Testis (tissue), 3 donors: Measurements from ENCODE around the gene EDC3. TPM values are rescaled to one million over a fixed set of nuclear protein-coding genes. Genes with fewer than 3 reads are reported as not detected.
"Not testable (repeated sequence)": the region's sequence is repeated elsewhere in the genome, so short reads cannot be mapped to it uniquely, and the experiment has no call there.

Experiments used
- DNase-seq: peaks from one replicate; pipeline ENCODE4 v3.0.0-alpha.2; 2019
- H3K27ac ChIP-seq, 2 donors: fragments of 200-600 bp; sonication (generic); one replicate each; pipeline ENCODE4 v1.5.1; 2019
- H3K27me3 ChIP-seq: fragments of 200-600 bp; sonication (generic); one replicate; pipeline ENCODE4 v1.5.1; 2019
- H3K36me3 ChIP-seq: fragments of 200-600 bp; sonication (generic); one replicate; pipeline ENCODE4 v1.5.1; 2017; ENCODE audit warnings: low read depth; ENCODE audit errors: missing control alignments
- H3K4me1 ChIP-seq: fragments of 200-600 bp; sonication (generic); one replicate; pipeline ENCODE4 v1.5.1; 2019
- H3K4me3 ChIP-seq, 2 donors: fragments of 200-600 bp; sonication (generic); one replicate each; pipeline ENCODE4 v1.5.1; 2017 to 2019
- H3K9me3 ChIP-seq: fragments of 200-600 bp; sonication (generic); one replicate; pipeline ENCODE4 v1.5.1; 2017
- POLR2A ChIP-seq: fragments of 450-650 bp; IDR thresholded peaks from one replicate; pipeline ENCODE4 v1.6.1; 2017; ENCODE audit warnings: antibody characterized with exemption, mild to moderate bottlenecking, moderate library complexity
- WGBS, 2 donors: methylation state at CpG; one replicate each; pipeline ENCODE4 v1.1.5; 2018; 5-methylcytosine and 5-hydroxymethylcytosine counted together
- intact Hi-C: fragments of 100-400 bp; cut with DNase I; formaldehyde crosslinking; loops from one replicate; pipeline ENCODE4 v1.15.1; 2023; ENCODE audit warnings: low total_unique reads
- polyA plus RNA-seq: library from polyadenylated mRNA; stranded (reverse); fragments of 350-450 nt; fragmentation: Illumina TruSeq; extraction: RNeasy Lipid Tissue Mini Kit (QIAGEN cat#74804); gene quantifications from one replicate; pipeline ENCODE4 v1.2.3, GENCODE V29; 2014; ENCODE audit warnings: low read depth, low replicate concordance; ENCODE audit not compliant: insufficient read depth
- total RNA-seq, 2 donors: library from RNA; depleted of rRNA; stranded (reverse); fragments of >200 nt; gene quantifications; one replicate each; pipeline ENCODE4 v1.2.3, GENCODE V29; 2016
- TF ChIP-seq, protein P1 (sequence below), 3 experiments: fragments of 450-650 bp in 2 of 3; fragments of 200-600 bp in 1 of 3; sonication (generic) in 1 of 3; IDR thresholded peaks; one replicate each; pipeline ENCODE4 v1.5.1; 2016 to 2019; ENCODE audit warnings: antibody characterized with exemption in 3 of 3, mild to moderate bottlenecking in 2 of 3, moderate library complexity in 1 of 3

The EDC3 gene
- total and polyA plus RNA-seq, 3 donors from 2014 or later = 53.8 to 96.0 (median 56.5) TPM

DNA sequence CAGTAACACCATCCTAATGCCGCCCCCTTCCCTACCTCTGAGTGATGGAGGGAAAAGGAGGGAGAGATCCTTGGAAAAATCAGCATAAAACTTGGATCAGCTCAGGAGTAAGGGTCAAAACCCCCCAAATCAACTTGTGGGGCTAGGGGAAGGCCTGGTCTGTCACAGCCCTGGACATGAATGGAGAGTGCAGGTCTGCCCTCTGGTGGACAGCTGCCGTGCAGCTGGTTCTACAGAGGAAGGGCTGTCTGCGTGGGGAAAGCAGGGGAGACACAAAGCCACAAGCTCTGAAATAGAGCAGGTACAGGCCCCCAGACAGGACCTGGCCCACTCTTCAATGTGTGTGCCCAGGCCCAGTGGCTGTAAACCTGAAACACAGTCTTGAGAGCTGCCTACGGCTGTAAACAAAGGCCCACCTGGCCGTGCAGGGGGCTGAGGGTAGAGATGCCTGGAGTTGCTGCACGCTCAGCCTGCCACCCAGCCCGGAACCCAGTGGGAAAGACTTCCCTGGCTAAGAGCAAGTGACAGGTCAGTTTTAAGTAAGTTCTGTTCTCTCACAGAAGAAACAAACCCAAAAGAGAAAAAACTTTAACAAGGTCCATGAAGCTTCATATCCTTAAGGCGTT lies 63.8 kb downstream of the EDC3 start:
- Histone ChIP-seq H3K4me3 (no peak overlapping the region), H3K27me3 (no peaks in the 10 kb centered on the region), H3K9me3 (no peaks in the 10 kb centered on the region), H3K4me1 (no peaks in the 10 kb centered on the region), H3K36me3 (no peaks in the 10 kb centered on the region), H3K27ac (no peak overlapping the region)
- TF ChIP-seq, protein P1, sequence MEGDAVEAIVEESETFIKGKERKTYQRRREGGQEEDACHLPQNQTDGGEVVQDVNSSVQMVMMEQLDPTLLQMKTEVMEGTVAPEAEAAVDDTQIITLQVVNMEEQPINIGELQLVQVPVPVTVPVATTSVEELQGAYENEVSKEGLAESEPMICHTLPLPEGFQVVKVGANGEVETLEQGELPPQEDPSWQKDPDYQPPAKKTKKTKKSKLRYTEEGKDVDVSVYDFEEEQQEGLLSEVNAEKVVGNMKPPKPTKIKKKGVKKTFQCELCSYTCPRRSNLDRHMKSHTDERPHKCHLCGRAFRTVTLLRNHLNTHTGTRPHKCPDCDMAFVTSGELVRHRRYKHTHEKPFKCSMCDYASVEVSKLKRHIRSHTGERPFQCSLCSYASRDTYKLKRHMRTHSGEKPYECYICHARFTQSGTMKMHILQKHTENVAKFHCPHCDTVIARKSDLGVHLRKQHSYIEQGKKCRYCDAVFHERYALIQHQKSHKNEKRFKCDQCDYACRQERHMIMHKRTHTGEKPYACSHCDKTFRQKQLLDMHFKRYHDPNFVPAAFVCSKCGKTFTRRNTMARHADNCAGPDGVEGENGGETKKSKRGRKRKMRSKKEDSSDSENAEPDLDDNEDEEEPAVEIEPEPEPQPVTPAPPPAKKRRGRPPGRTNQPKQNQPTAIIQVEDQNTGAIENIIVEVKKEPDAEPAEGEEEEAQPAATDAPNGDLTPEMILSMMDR (IDR thresholded peaks at IDR 0.05) = peak; percentile 59 to 78 (median 71)
- no peak for TF ChIP-seq POLR2A
- intact Hi-C loops = loop anchor here (10.0 kb wide), 1 partner anchor 323 kb away; the partner anchor contains the start of gene RPP25
- 62 to 83% methylated on average over 6 to 8 of the region's 8 CpGs for WGBS, 2 donors
- peak; percentile 82 for DNase-seq

DNA sequence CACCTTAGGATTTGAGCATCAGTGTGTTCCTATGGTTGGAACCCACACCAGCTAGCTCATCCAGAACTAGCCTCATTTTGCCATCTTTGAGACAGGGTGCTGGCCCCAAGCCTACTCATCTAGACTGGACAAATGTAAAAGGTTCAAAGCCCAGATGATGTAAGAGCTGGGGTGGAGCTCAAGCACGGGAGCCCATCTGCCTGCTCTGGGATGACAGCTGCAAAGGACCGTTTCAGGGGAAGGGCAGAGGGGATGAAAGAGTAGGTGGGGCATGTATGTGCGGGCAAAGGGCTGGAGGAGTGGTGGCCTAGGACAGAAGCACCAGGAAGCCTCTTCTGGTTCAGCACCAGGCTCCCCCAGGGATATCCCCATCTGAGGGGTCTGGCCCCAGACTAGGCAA lies 64.4 kb downstream of the EDC3 start:
- Histone ChIP-seq H3K27ac (no peak overlapping the region), H3K4me1 (no peaks in the 10 kb centered on the region), H3K27me3 (no peaks in the 10 kb centered on the region), H3K36me3 (no peaks in the 10 kb centered on the region), H3K4me3 (no peak overlapping the region), H3K9me3 (no peaks in the 10 kb centered on the region)
- 63 to 75% methylated on average over 3 of the region's 3 CpGs for WGBS, 2 donors
- DNase-seq = no peak
- intact Hi-C loops = loop anchor here (10.0 kb wide), 1 partner anchor 323 kb away; the partner anchor contains the start of gene RPP25
- TF ChIP-seq, protein P1 (IDR thresholded peaks at IDR 0.05) = no peak
- no peak for TF ChIP-seq POLR2A

DNA sequence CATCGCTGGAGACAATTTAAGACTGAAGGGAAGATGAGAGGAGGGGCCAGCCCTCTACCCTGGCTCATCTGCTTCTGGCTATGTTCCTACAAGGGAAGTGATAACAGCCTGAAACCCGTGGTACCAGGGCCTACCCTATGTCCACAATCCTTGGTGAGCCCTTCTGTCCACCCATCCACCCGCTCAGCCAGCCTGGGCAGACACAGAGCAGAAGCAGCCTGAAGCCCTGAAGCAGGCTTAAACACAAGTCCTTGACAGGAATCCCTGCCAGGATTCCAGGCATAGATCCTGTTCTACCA lies 64.8 kb downstream of the EDC3 start:
- WGBS, 2 donors = 63 to 74% methylated on average over 3 of the region's 3 CpGs
- H3K36me3 ChIP-seq = no peaks in the 10 kb centered on the region

DNA sequence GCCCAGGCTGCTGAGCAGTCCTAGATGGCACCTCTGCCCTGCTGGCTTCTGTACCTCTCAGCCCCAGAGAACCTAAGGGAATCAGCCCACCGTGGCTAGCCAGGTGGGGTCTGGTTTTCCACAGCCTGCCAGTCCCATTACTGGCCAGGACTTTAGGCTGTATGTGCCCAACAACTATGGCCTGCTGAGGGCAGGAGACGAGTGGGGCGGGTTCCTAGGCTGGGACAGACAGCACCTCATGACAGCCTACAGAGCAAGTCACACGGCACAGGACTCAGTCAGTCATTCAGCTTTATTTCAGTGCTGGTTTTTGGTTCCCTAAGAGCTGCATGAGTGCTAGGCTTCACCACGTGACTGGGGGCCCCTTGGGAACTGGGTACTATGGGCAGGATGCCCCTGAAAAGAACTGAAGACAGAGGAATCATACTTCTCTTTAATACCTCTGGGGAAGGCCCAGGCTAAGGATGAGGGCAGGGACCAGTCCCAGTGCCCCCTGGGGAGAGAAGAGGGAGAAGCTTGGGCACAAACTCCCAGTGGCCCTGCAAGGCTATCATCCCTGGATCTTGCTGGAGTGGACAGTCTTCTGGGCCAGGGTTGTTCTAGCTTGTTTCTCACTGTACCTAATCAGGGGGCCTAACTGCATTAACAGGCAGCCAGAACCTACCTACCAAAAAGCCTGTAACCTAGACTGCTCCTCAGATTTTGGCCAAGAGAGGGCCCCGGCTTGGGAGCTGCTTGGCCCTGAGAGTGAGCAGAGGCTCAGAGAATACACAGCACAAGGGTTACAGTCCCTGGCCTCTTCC lies 65.3 kb downstream of the EDC3 start:
- no peaks in the 10 kb centered on the region for H3K36me3 ChIP-seq
- WGBS, 2 donors = 65 to 75% methylated on average over 4 to 6 of the region's 6 CpGs

More for the DNA sequence above, 64.8 kb downstream of the EDC3 start:
- no peaks in the 10 kb centered on the region for H3K27me3 ChIP-seq
- TF ChIP-seq, protein P1 (IDR thresholded peaks at IDR 0.05) = no peak
- no peak for TF ChIP-seq POLR2A
- no peak overlapping the region for H3K27ac ChIP-seq
- H3K4me3 ChIP-seq = no peak overlapping the region
- H3K9me3 ChIP-seq = no peaks in the 10 kb centered on the region
- intact Hi-C loops = loop anchor here (10.0 kb wide), 1 partner anchor 324 kb away; the partner anchor contains the start of gene RPP25
- DNase-seq = no peak
- H3K4me1 ChIP-seq = no peaks in the 10 kb centered on the region

DNA sequence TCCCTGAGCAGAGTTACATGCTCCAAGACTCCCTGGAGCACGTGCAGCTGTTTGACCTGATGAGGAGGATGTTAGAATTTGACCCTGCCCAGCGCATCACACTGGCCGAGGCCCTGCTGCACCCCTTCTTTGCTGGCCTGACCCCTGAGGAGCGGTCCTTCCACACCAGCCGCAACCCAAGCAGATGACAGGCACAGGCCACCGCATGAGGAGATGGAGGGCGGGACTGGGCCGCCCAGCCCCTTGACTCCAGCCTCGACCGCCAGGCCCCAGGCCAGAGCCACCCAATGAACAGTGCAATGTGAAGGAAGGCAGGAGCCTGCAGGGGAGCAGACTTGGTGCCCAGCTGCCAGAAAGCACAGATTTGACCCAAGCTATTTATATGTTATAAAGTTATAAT lies 66.1 kb downstream of the EDC3 start:
- H3K9me3 ChIP-seq, H3K4me1 ChIP-seq, H3K27ac ChIP-seq, H3K36me3 ChIP-seq, H3K4me3 ChIP-seq, DNase-seq, H3K27me3 ChIP-seq: not testable (repeated sequence)
- 75 to 85% methylated on average over 7 to 10 of the region's 10 CpGs for WGBS, 2 donors
- intact Hi-C loops = loop anchor here (10.0 kb wide), 2 partner anchors 255 to 325 kb away; partner anchors contain the start of gene RPP25

More for the DNA sequence above, 65.3 kb downstream of the EDC3 start:
- intact Hi-C loops = loop anchor here (10.0 kb wide), 1 partner anchor 324 kb away; the partner anchor contains the start of gene RPP25
- TF ChIP-seq, protein P1 (IDR thresholded peaks at IDR 0.05) = no peak
- no peak for TF ChIP-seq POLR2A
- DNase-seq = no peak
- Histone ChIP-seq H3K27ac (no peak overlapping the region), H3K4me3 (no peak overlapping the region), H3K27me3 (no peaks in the 10 kb centered on the region), H3K4me1 (no peaks in the 10 kb centered on the region), H3K9me3 (no peaks in the 10 kb centered on the region)
